H9 (cell line): ENCODE results near the gene TERB1. TPM values are rescaled to one million over a fixed set of nuclear protein-coding genes. Genes with fewer than 3 reads are reported as not detected.

Experiments
- DNase-seq: peaks from one replicate; pipeline ENCODE4 v3.0.0-alpha.2; 2017
- H2AFZ ChIP-seq: one replicate; pipeline ENCODE4 v1.6.1; 2013; ENCODE audit warnings: mild to moderate bottlenecking, low read length, control low read depth, moderate library complexity
- H2AK5ac ChIP-seq: 2 replicates; pipeline ENCODE4 v1.6.1; 2013; ENCODE audit warnings: low read length, control low read depth, mixed read lengths; ENCODE audit not compliant: insufficient read length
- H2BK120ac ChIP-seq: one replicate; pipeline ENCODE4 v1.6.1; 2013; ENCODE audit warnings: low read depth, mild to moderate bottlenecking, low read length, control low read depth, inconsistent platforms; ENCODE audit not compliant: poor library complexity, severe bottlenecking
- H2BK12ac ChIP-seq: 2 replicates; pipeline ENCODE4 v1.6.1; 2013; ENCODE audit warnings: low read length, control low read depth, mixed read lengths, low read depth; ENCODE audit not compliant: insufficient read length
- H2BK15ac ChIP-seq: 2 replicates; pipeline ENCODE4 v1.6.1; 2013; ENCODE audit warnings: low read depth, low read length, control low read depth
- H2BK20ac ChIP-seq: one replicate; pipeline ENCODE4 v1.6.1; 2013; ENCODE audit warnings: low read depth, mild to moderate bottlenecking, low read length, control low read depth, inconsistent platforms; ENCODE audit not compliant: poor library complexity, severe bottlenecking
- H2BK5ac ChIP-seq: 2 replicates; pipeline ENCODE4 v1.6.1; 2013; ENCODE audit warnings: low read length, control low read depth, mixed read lengths; ENCODE audit not compliant: insufficient read length
- H3K14ac ChIP-seq: 2 replicates; pipeline ENCODE4 v1.6.1; 2013; ENCODE audit warnings: low read length, control low read depth; ENCODE audit not compliant: insufficient read depth
- H3K18ac ChIP-seq: 2 replicates; pipeline ENCODE4 v1.6.1; 2013; ENCODE audit warnings: low read depth, mild to moderate bottlenecking, mixed read lengths, low read length, control low read depth; ENCODE audit not compliant: insufficient read length
- H3K23ac ChIP-seq: 2 replicates; pipeline ENCODE4 v1.6.1; 2013; ENCODE audit warnings: low read length, control low read depth, mixed read lengths, low read depth; ENCODE audit not compliant: insufficient read length
- H3K23me2 ChIP-seq: 2 replicates; pipeline ENCODE4 v1.6.1; 2013; ENCODE audit warnings: low read depth, mild to moderate bottlenecking, mixed read lengths, low read length, control low read depth; ENCODE audit not compliant: insufficient read length, poor library complexity, severe bottlenecking
- H3K27ac ChIP-seq: 2 replicates; pipeline ENCODE4 v1.5.1; 2013; ENCODE audit warnings: low read length, control low read depth, mixed read lengths, low read depth; ENCODE audit not compliant: insufficient read length
- H3K27me3 ChIP-seq: 2 replicates; pipeline ENCODE4 v1.6.1; 2013; ENCODE audit warnings: low read length, control low read depth, inconsistent platforms; ENCODE audit not compliant: insufficient read depth
- H3K4ac ChIP-seq: 2 replicates; pipeline ENCODE4 v1.6.1; 2013; ENCODE audit warnings: low read depth, mild to moderate bottlenecking, control low read depth, inconsistent platforms, low read length, moderate library complexity
- H3K4me1 ChIP-seq: 2 replicates; pipeline ENCODE4 v1.6.1; 2013; ENCODE audit warnings: low read length, control low read depth, inconsistent platforms; ENCODE audit not compliant: insufficient read depth
- H3K4me2 ChIP-seq: 2 replicates; pipeline ENCODE4 v1.6.1; 2013; ENCODE audit warnings: low read length, control low read depth, mixed read lengths; ENCODE audit not compliant: insufficient read length, insufficient read depth
- H3K56ac ChIP-seq: 2 replicates; pipeline ENCODE4 v1.6.1; 2013; ENCODE audit warnings: low read depth, mild to moderate bottlenecking, mixed read lengths, low read length, control low read depth; ENCODE audit not compliant: insufficient read length
- H3K79me1 ChIP-seq: 2 replicates; pipeline ENCODE4 v1.6.1; 2013; ENCODE audit warnings: low read depth, mild to moderate bottlenecking, moderate library complexity, low read length, control low read depth, inconsistent platforms; ENCODE audit not compliant: insufficient read depth, poor library complexity, severe bottlenecking
- H3K79me2 ChIP-seq: 2 replicates; pipeline ENCODE4 v1.6.1; 2013; ENCODE audit warnings: low read length, control low read depth, inconsistent platforms; ENCODE audit not compliant: insufficient read depth
- H3K9ac ChIP-seq: 2 replicates; pipeline ENCODE4 v1.6.1; 2013; ENCODE audit warnings: low read length, control low read depth, mixed read lengths; ENCODE audit not compliant: insufficient read length; ENCODE audit errors: extremely low read depth
- H3K9me3 ChIP-seq: one replicate; pipeline ENCODE4 v1.6.1; 2013; ENCODE audit warnings: low read depth, low read length, inconsistent platforms; ENCODE audit not compliant: control insufficient read depth
- H3T11ph ChIP-seq: one replicate; pipeline ENCODE4 v1.6.1; 2013; ENCODE audit warnings: mild to moderate bottlenecking, low read length, control low read depth, inconsistent platforms
- H4K20me1 ChIP-seq: one replicate; pipeline ENCODE4 v1.6.1; 2013; ENCODE audit not compliant: control insufficient read depth, insufficient read length, insufficient read depth
- H4K5ac ChIP-seq: 2 replicates; pipeline ENCODE4 v1.6.1; 2013; ENCODE audit warnings: low read depth, mild to moderate bottlenecking, mixed read lengths, low read length, control low read depth; ENCODE audit not compliant: insufficient read length
- H4K8ac ChIP-seq: replicated peaks from 2 replicates; pipeline ENCODE4 v1.6.1; 2013; ENCODE audit warnings: low read length, control low read depth, mixed read lengths, low read depth; ENCODE audit not compliant: insufficient read length
- H4K91ac ChIP-seq: 2 replicates; pipeline ENCODE4 v1.6.1; 2013; ENCODE audit warnings: low read depth, mild to moderate bottlenecking, moderate library complexity, mixed read lengths, low read length, control low read depth; ENCODE audit not compliant: insufficient read length
- H3K27ac Mint-ChIP-seq, 3 experiments: 2 replicates in 2 of 3; 3 replicates in 1 of 3; pipeline ENCODE4 v1.8.0; 2020 to 2021; ENCODE audit warnings: mixed read lengths in 3 of 3, mild to moderate bottlenecking in 1 of 3, moderate library complexity in 1 of 3
- H3K27me3 Mint-ChIP-seq: 2 replicates; pipeline ENCODE4 v1.8.0; 2021; ENCODE audit warnings: low read depth, mild to moderate bottlenecking, moderate library complexity, mixed read lengths
- H3K36me3 Mint-ChIP-seq, 3 experiments: 2 replicates in 2 of 3; 3 replicates in 1 of 3; pipeline ENCODE4 v1.8.0; 2020 to 2021; ENCODE audit warnings: low read depth in 3 of 3, mixed read lengths in 3 of 3; ENCODE audit not compliant: insufficient read depth in 1 of 3
- H3K4me1 Mint-ChIP-seq, 2 experiments: 2 replicates each; pipeline ENCODE4 v1.8.0; 2020; ENCODE audit warnings: mixed read lengths in 2 of 2
- H3K4me3 Mint-ChIP-seq, 2 experiments: 2 replicates in 1 of 2; 3 replicates in 1 of 2; pipeline ENCODE4 v1.8.0; 2020 to 2021; ENCODE audit warnings: mild to moderate bottlenecking in 2 of 2, mixed read lengths in 2 of 2, moderate library complexity in 1 of 2
- H3K9me3 Mint-ChIP-seq, 2 experiments: 2 replicates in 1 of 2; 3 replicates in 1 of 2; pipeline ENCODE4 v1.8.0; 2020; ENCODE audit warnings: mild to moderate bottlenecking in 2 of 2, mixed read lengths in 2 of 2, moderate library complexity in 1 of 2
- CTCF ChIP-seq: fragments of 200-600 bp; sonication (generic); conservative IDR thresholded peaks from 3 replicates; pipeline ENCODE4 v1.8.0; 2021; ENCODE audit warnings: antibody characterized with exemption, mild to moderate bottlenecking
- WGBS: extraction: QIAGEN DNeasy Blood & Tissue Kit; methylation state at CpG from one replicate; pipeline ENCODE4 v1.1.7; 2013; ENCODE audit warnings: missing lambda C conversion rate, low lambda C conversion rate, mixed read lengths; ENCODE audit not compliant: insufficient read length; ENCODE audit errors: extremely low coverage; 5-methylcytosine and 5-hydroxymethylcytosine counted together
- total RNA-seq: library from RNA; stranded (reverse); gene quantifications from 2 replicates; pipeline ENCODE4 v1.2.1, GENCODE V29; 2021

Gene TERB1
- total RNA-seq, 1 experiment from 2014 or later: not detected

- no peak overlapping the region for H3K4me3 Mint-ChIP-seq
- H3K27me3 ChIP-seq: peaks cover 5% of the 10 kb centered on the region
- H3K4me1 Mint-ChIP-seq: peaks cover 0 to 10% of the 10 kb centered on the region in 2 experiments; a peak in 3 of 4 replicates
- H2BK5ac ChIP-seq: no peak overlapping the region
- H2BK12ac ChIP-seq: no peak overlapping the region
- H2BK20ac ChIP-seq: no peak overlapping the region
- no peak for TF ChIP-seq CTCF
- H3K79me2 ChIP-seq: no peaks in the 10 kb centered on the region
- no peak overlapping the region for H4K8ac ChIP-seq
- H3K23ac ChIP-seq: no peak overlapping the region
- H3K27me3 Mint-ChIP-seq: peaks cover 39% of the 10 kb centered on the region
- no peaks in the 10 kb centered on the region for H3K79me1 ChIP-seq
- H4K5ac ChIP-seq: no peak overlapping the region
- DNase-seq: no peak
- no peaks in the 10 kb centered on the region for H3K9me3 Mint-ChIP-seq
- no peak overlapping the region for H4K91ac ChIP-seq
- H3K4me2 ChIP-seq: no peak overlapping the region
- no peak overlapping the region for H2BK120ac ChIP-seq
- WGBS: no CpG with 5 or more reads among the region's 14 CpGs
- H2AK5ac ChIP-seq: no peak overlapping the region
- H3K9me3 ChIP-seq: no peaks in the 10 kb centered on the region
- no peak overlapping the region for H3K18ac ChIP-seq
- H3K4ac ChIP-seq: no peak overlapping the region
- no peaks in the 10 kb centered on the region; the same call in 1 of the 2 replicates for H3K4me1 ChIP-seq
- no peak overlapping the region for H3K27ac Mint-ChIP-seq
- H3T11ph ChIP-seq: no peak overlapping the region
- no peak overlapping the region for H3K9ac ChIP-seq
- H2AFZ ChIP-seq: no peak overlapping the region
- no peak overlapping the region for H3K27ac ChIP-seq
- no peak overlapping the region for H3K56ac ChIP-seq
- H3K36me3 Mint-ChIP-seq: no peaks in the 10 kb centered on the region; a peak in 1 of 7 replicates
- H3K23me2 ChIP-seq: no peaks in the 10 kb centered on the region
- no peak overlapping the region for H3K14ac ChIP-seq
- H4K20me1 ChIP-seq: no peaks in the 10 kb centered on the region
- no peak overlapping the region for H2BK15ac ChIP-seq
These were observed 48.9 kb upstream of the TERB1 start for GRCh38 chr16:66850115-66850815.
